Activated CD4-positive, CD25-positive, alpha-beta regulatory T cell treated with anti-CD3 and anti-CD28 coated beads, Interleukin-2, amount 50 U/mL, for 24 hours (primary cell): Measurements from ENCODE around the gene CPED1.

Experiments used
- ATAC-seq, 2 donors: fragments of 150-1000 bp; cut with Tn5 transposase; one replicate each; pipeline ENCODE4 v1.10.0; 2021; ENCODE audit warnings: mild to moderate bottlenecking in 1 of 2, moderate library complexity in 1 of 2

Gene CPED1

GRCh38 chr7:120988591-120989256 lies at the start of gene CPED1:
TSS of gene CPED1 (plus strand) at chr7:120988711. CDS start at chr7:120989622, 911 bp downstream.
- ATAC-seq: peak; percentile 53 to 55

- ATAC-seq: no peak
These were observed 49.2 kb upstream of the CPED1 start for GRCh38 chr7:120939345-120939744.

GRCh38 chr7:120941064-120941463 lies 47.4 kb upstream of the CPED1 start:
- no peak for ATAC-seq

- no peak for ATAC-seq
These were observed 46.7 kb upstream of the CPED1 start for GRCh38 chr7:120941856-120942255.

GRCh38 chr7:120942861-120943260 lies 45.6 kb upstream of the CPED1 start:
- ATAC-seq: no peak

GRCh38 chr7:120944826-120945562 lies 43.5 kb upstream of the CPED1 start:
- ATAC-seq: no peak

- ATAC-seq: no peak
These were observed 40.5 kb upstream of the CPED1 start for GRCh38 chr7:120947980-120948379.

GRCh38 chr7:120949393-120949911 lies 39.1 kb upstream of the CPED1 start:
- no peak for ATAC-seq

- ATAC-seq: no peak
These were observed 38.4 kb upstream of the CPED1 start for GRCh38 chr7:120949998-120950538.

- peak; percentile 95 to 96 for ATAC-seq
These were observed 37.8 kb upstream of the CPED1 start, which contains the start of gene ING3 for GRCh38 chr7:120950539-120951308. TSS of gene ING3 (plus strand) at chr7:120950777. CDS start at chr7:120950897, 120 bp downstream.

- ATAC-seq: no peak
These were observed 37.2 kb upstream of the CPED1 start for GRCh38 chr7:120951309-120951699.

- no peak for ATAC-seq
These were observed 36.7 kb upstream of the CPED1 start for GRCh38 chr7:120951826-120952225.

GRCh38 chr7:120955577-120956149 lies 32.8 kb upstream of the CPED1 start:
- peak; percentile 5 to 34 for ATAC-seq

- ATAC-seq: no peak
These were observed 28.5 kb upstream of the CPED1 start for GRCh38 chr7:120959929-120960484.

- no peak for ATAC-seq
These were observed 27.8 kb upstream of the CPED1 start for GRCh38 chr7:120960714-120961113.

- no peak for ATAC-seq
These were observed 26.8 kb upstream of the CPED1 start for GRCh38 chr7:120961638-120962173.

GRCh38 chr7:120964088-120964487 lies 24.4 kb upstream of the CPED1 start:
- ATAC-seq: no peak

GRCh38 chr7:120966961-120967360 lies 21.6 kb upstream of the CPED1 start:
- ATAC-seq: peak; percentile 24 to 28

- ATAC-seq: no peak
These were observed 14.7 kb upstream of the CPED1 start for GRCh38 chr7:120973849-120974248.

GRCh38 chr7:120979765-120980499 lies 8.6 kb upstream of the CPED1 start:
- no peak for ATAC-seq

GRCh38 chr7:120981117-120981516 lies 7.4 kb upstream of the CPED1 start:
- no peak for ATAC-seq
